BLaER1 treated with 17β-estradiol and CSF1 and Interleukin-3, amounts not matched to agents 10 nM and 100 nM (cell line): ENCODE results near the gene SAFB.
"Not testable (repeated sequence)": the region's sequence is repeated elsewhere in the genome, so short reads cannot be mapped to it uniquely, and the experiment has no call there.

Experiments
- H3K27ac ChIP-seq, 11 experiments: shearing (Covaris generic); formaldehyde crosslinking; 2 replicates each; pipeline ENCODE4 v1.8.1; 2022
- H3K27me3 ChIP-seq, 11 experiments: shearing (Covaris generic); formaldehyde crosslinking; 2 replicates each; pipeline ENCODE4 v1.8.1; 2022
- H3K36me3 ChIP-seq, 11 experiments: shearing (Covaris generic); formaldehyde crosslinking; 2 replicates each; pipeline ENCODE4 v1.8.1; 2022
- H3K4me1 ChIP-seq, 10 experiments: shearing (Covaris generic); formaldehyde crosslinking; 2 replicates each; pipeline ENCODE4 v1.8.1; 2022
- H3K4me2 ChIP-seq, 11 experiments: shearing (Covaris generic); formaldehyde crosslinking; 2 replicates each; pipeline ENCODE4 v1.8.1; 2022
- H3K4me3 ChIP-seq, 10 experiments: shearing (Covaris generic); formaldehyde crosslinking; 2 replicates each; pipeline ENCODE4 v1.8.1; 2022
- H3K9ac ChIP-seq, 11 experiments: shearing (Covaris generic); formaldehyde crosslinking; 2 replicates each; pipeline ENCODE4 v1.8.1; 2022
- H3K9me3 ChIP-seq, 11 experiments: shearing (Covaris generic); formaldehyde crosslinking; replicated peaks in 1 of 11; 2 replicates each; pipeline ENCODE4 v1.8.1; 2022
- H4K20me1 ChIP-seq, 11 experiments: shearing (Covaris generic); formaldehyde crosslinking; 2 replicates each; pipeline ENCODE4 v1.8.1; 2022
- Cebpa-rat ChIP-seq, 11 experiments: shearing (Covaris generic); IDR thresholded peaks; 2 replicates each; pipeline ENCODE4 v1.8.1; 2022

The SAFB gene

GRCh38 chr19:5687360-5688198, 64.7 kb downstream of the SAFB start:
- Histone ChIP-seq H3K9ac (peak overlapping the region in 2 of 11 experiments; percentile 33 to 80; a peak in 2 of 22 replicates), H3K27ac (peak overlapping the region in 5 of 11 experiments; percentile 9 to 52 (median 27); a peak in 6 of 22 replicates), H3K36me3 (peaks cover 9 to 21% (median 20%) of the 10 kb centered on the region in 11 experiments), H4K20me1 (peaks cover 22 to 32% (median 23%) of the 10 kb centered on the region in 11 experiments), H3K9me3 (no peaks in the 10 kb centered on the region), H3K4me1 (peaks cover 17 to 27% (median 25%) of the 10 kb centered on the region in 10 experiments), H3K27me3 (no peaks in the 10 kb centered on the region), H3K4me3 (peak overlapping the region in 6 of 10 experiments; percentile 26 to 72 (median 64); a peak in 6 of 20 replicates), H3K4me2 (peak overlapping the region in 10 of 11 experiments; percentile 22 to 91 (median 52); a peak in 14 of 22 replicates)
- no peak for TF ChIP-seq Cebpa-rat (IDR thresholded peaks at IDR 0.05)

GRCh38 chr19:5688262-5688881, 65.5 kb downstream of the SAFB start:
- not testable (repeated sequence) for H3K4me2 ChIP-seq, H3K9ac ChIP-seq, H3K27me3 ChIP-seq, H3K4me3 ChIP-seq, H3K9me3 ChIP-seq, H3K27ac ChIP-seq
- Histone ChIP-seq H3K4me1 (peaks cover 25 to 34% (median 31%) of the 10 kb centered on the region in 10 experiments), H3K36me3 (peaks cover 17 to 29% (median 27%) of the 10 kb centered on the region in 11 experiments), H4K20me1 (peaks cover 30 to 40% (median 31%) of the 10 kb centered on the region in 11 experiments)

GRCh38 chr19:5690125-5690954, 67.5 kb downstream of the SAFB start, which contains the start of gene RPL36:
Gene RPL36 (plus strand): TSS chr19:5690295. CDS start chr19:5690508, 213 bp downstream.
- TF ChIP-seq Cebpa-rat (IDR thresholded peaks at IDR 0.05): no peak
- Histone ChIP-seq H3K4me1 (peaks cover 25 to 38% (median 32%) of the 10 kb centered on the region in 10 experiments), H3K27me3 (no peaks in the 10 kb centered on the region)

GRCh38 chr19:5690955-5691821, 68.3 kb downstream of the SAFB start:
- TF ChIP-seq Cebpa-rat (IDR thresholded peaks at IDR 0.05): no peak
- Histone ChIP-seq H4K20me1 (peaks cover 59 to 68% (median 60%) of the 10 kb centered on the region in 11 experiments), H3K36me3 (peaks cover 45 to 57% (median 56%) of the 10 kb centered on the region in 11 experiments), H3K27me3 (no peaks in the 10 kb centered on the region), H3K4me2 (peak overlapping the region; percentile 70 to 93 (median 85)), H3K9me3 (no peaks in the 10 kb centered on the region), H3K9ac (peak overlapping the region; percentile 87 to 99 (median 95)), H3K4me1 (peaks cover 22 to 31% (median 26%) of the 10 kb centered on the region in 10 experiments), H3K27ac (peak overlapping the region; percentile 82 to 97 (median 95)), H3K4me3 (peak overlapping the region; percentile 77 to 99 (median 96))

More at GRCh38 chr19:5690125-5690954, 67.5 kb downstream of the SAFB start, which contains the start of gene RPL36:
- Histone ChIP-seq H3K9me3 (no peaks in the 10 kb centered on the region), H3K36me3 (peaks cover 36 to 49% (median 47%) of the 10 kb centered on the region in 11 experiments), H3K9ac (peak within 1 kb of the TSS; percentile 87 to 99 (median 95)), H4K20me1 (peaks cover 50 to 60% (median 51%) of the 10 kb centered on the region in 11 experiments), H3K4me2 (peak within 1 kb of the TSS; percentile 70 to 93 (median 85)), H3K27ac (peak within 1 kb of the TSS; percentile 82 to 97 (median 95)), H3K4me3 (peak within 1 kb of the TSS; percentile 77 to 99 (median 96))

GRCh38 chr19:5691822-5692722, 69.2 kb downstream of the SAFB start:
- TF ChIP-seq Cebpa-rat (IDR thresholded peaks at IDR 0.05): no peak
- H3K27me3 ChIP-seq: no peaks in the 10 kb centered on the region
- H3K4me1 ChIP-seq: peaks cover 17 to 31% (median 23%) of the 10 kb centered on the region in 10 experiments
- H3K36me3 ChIP-seq: peaks cover 54 to 66% (median 64%) of the 10 kb centered on the region in 11 experiments
- peaks cover 67 to 77% (median 68%) of the 10 kb centered on the region in 11 experiments for H4K20me1 ChIP-seq
- peak overlapping the region; percentile 77 to 99 (median 96) for H3K4me3 ChIP-seq
- H3K4me2 ChIP-seq: peak overlapping the region; percentile 70 to 93 (median 85)
- H3K9me3 ChIP-seq: no peaks in the 10 kb centered on the region
- peak overlapping the region in 8 of 11 experiments; percentile 86 to 97 (median 95); a peak in 10 of 22 replicates for H3K27ac ChIP-seq
- H3K9ac ChIP-seq: peak overlapping the region; percentile 87 to 99 (median 95)

GRCh38 chr19:5692723-5693194, 69.9 kb downstream of the SAFB start:
- Histone ChIP-seq H3K36me3 (peaks cover 55 to 67% (median 66%) of the 10 kb centered on the region in 11 experiments), H3K4me1 (peaks cover 11 to 29% (median 19%) of the 10 kb centered on the region in 10 experiments), H3K27ac (no peak overlapping the region), H3K9me3 (no peaks in the 10 kb centered on the region), H4K20me1 (peaks cover 73 to 79% (median 75%) of the 10 kb centered on the region in 11 experiments), H3K4me3 (peak overlapping the region in 5 of 10 experiments; percentile 77 to 98 (median 95); a peak in 5 of 20 replicates), H3K4me2 (peak overlapping the region in 10 of 11 experiments; percentile 70 to 91 (median 84); a peak in 20 of 22 replicates), H3K9ac (peak overlapping the region in 10 of 11 experiments; percentile 87 to 99 (median 95); a peak in 18 of 22 replicates), H3K27me3 (no peaks in the 10 kb centered on the region)
- TF ChIP-seq Cebpa-rat (IDR thresholded peaks at IDR 0.05): no peak
